HG03469 (cell line): ENCODE data around the gene SLC13A1.

ENCODE experiments used
- ATAC-seq: cut with Tn5 transposase; IDR thresholded peaks from one replicate; pipeline ENCODE4 v1.9.1; 2021; ENCODE audit warnings: mild to moderate bottlenecking, moderate library complexity, moderate number of reproducible peaks; ENCODE audit not compliant: unreplicated experiment

Gene SLC13A1

GRCh38 chr7:123198111-123198510, 1.7 kb downstream of the SLC13A1 start:
- no peak for ATAC-seq

GRCh38 chr7:123193235-123193634, 6.5 kb downstream of the SLC13A1 start:
- ATAC-seq, result no peak

- no peak for ATAC-seq
Measured at GRCh38 chr7:123191132-123191531, 8.6 kb downstream of the SLC13A1 start.

DNA sequence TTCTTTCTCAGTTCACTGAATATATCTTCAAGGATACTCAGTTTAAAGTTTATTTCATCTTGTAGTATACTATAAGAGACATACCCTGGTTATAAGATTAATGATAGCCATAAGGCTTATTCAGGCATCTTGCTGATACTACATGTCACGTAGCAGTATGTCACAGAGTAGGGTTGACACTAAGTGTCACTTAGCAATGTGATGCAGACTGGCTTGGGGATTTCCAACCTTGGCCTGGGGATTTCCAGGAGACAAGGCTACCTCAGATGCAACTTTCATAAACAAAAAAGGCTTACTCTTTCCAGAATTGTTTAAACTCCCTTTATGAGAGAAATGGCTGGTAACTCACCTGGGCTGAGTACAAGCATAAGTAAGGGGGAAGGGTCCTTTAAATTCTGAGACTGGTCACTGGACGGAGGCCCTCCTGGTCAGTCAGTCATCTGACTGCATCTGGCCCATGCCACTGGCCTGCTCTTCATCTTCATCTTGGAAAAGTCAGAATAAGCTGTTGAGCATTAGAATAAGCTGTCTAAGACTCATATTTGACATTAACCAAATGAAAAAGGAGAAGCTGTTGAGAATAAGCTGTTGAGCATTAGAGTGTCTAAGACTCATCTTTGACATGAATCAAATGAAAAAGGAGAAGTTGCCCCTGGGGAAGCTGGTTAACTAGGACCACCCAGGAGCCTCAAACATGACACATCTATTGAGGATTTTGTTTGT, 9.5 kb downstream of the SLC13A1 start:
- peak; percentile 90 for ATAC-seq

- no peak for ATAC-seq
Measured at GRCh38 chr7:123185756-123186155, 14.0 kb downstream of the SLC13A1 start.

GRCh38 chr7:123184271-123184670, 15.5 kb downstream of the SLC13A1 start:
- no peak for ATAC-seq

GRCh38 chr7:123183431-123183830, 16.3 kb downstream of the SLC13A1 start:
- no peak for ATAC-seq

- no peak for ATAC-seq
Measured at GRCh38 chr7:123177442-123177841, 22.3 kb downstream of the SLC13A1 start.

GRCh38 chr7:123170333-123171246, 29.2 kb downstream of the SLC13A1 start:
- no peak for ATAC-seq

GRCh38 chr7:123169065-123169464, 30.7 kb downstream of the SLC13A1 start:
- no peak for ATAC-seq

- no peak for ATAC-seq
Measured at GRCh38 chr7:123157606-123158005, 42.2 kb downstream of the SLC13A1 start.

- no peak for ATAC-seq
Measured at GRCh38 chr7:123155571-123155970, 44.2 kb downstream of the SLC13A1 start.

GRCh38 chr7:123154231-123154860, 45.4 kb downstream of the SLC13A1 start:
- peak; percentile 99 for ATAC-seq

- ATAC-seq, result no peak
Measured at GRCh38 chr7:123151443-123151842, 48.3 kb downstream of the SLC13A1 start.

DNA sequence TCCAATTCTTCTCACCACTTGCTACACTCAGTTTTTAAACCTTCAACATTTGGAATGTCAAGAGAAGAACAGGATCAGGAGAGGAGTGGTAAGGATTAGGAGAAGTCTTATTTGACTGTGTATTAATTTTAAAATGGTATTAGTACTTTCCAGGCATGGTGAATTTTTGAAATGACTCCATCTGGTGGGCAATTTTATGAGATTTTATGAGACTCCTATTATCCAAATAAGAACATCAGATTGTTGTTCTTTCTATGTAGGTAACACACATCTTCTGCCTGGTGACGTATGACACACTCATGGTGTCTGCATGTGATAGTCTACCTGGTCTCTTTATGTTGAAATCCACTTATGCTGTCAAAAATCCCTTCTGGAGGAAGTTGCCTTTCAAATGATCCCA, 51.0 kb downstream of the SLC13A1 start:
- ATAC-seq, result no peak

- ATAC-seq, result no peak
Measured at GRCh38 chr7:123143252-123144006, 56.3 kb downstream of the SLC13A1 start.

DNA sequence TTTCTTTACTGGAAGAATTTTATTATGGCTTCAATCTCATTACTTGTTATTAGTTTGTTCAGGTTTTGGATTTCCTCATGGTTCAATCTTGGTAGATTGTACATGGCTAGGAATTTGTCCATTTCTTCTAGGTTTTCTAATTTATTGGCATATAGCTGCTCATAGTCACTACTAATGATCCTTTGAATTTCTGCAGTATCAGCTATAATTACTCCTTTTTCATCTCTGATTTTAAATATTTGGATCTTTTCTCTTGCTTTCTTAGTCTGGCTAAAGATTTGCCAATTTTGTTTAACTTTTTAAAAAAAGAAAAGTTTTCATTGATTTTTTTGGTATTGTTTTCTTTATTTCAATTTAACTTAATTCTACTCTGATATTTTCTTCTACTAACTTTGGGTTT, 59.2 kb downstream of the SLC13A1 start:
- ATAC-seq, result no peak

GRCh38 chr7:123135960-123136359, 63.8 kb downstream of the SLC13A1 start:
- ATAC-seq, result no peak

- no peak for ATAC-seq
Measured at GRCh38 chr7:123133924-123134323, 65.8 kb downstream of the SLC13A1 start.

DNA sequence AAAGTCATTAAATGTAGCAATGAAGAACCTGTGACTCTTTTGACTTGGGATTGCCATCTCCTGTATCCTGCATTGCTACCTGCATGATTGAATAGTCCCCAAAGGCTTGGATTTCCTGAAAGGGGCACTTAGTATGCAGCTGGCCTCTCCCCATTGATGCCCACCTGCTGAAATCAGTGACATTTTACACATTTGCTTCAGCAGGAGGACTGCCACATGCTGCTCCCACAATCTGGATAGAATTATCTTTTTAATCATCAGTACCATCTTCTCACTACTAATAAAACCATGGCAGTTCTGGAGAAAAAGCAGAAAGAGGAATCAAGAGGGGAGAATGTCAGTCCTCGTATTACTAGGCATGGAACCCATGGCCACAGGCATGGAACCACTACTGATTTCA, 67.8 kb downstream of the SLC13A1 start:
- ATAC-seq, result no peak

GRCh38 chr7:123131556-123131955, 68.2 kb downstream of the SLC13A1 start:
- no peak for ATAC-seq
